Neural progenitor cell (in vitro differentiated cells): ENCODE data around the gene PODNL1. TPM values are rescaled to one million over a fixed set of nuclear protein-coding genes. Genes with fewer than 3 reads are reported as not detected.

ENCODE experiments used
- DNase-seq: peaks from one replicate; pipeline ENCODE4 v3.0.0-alpha.2; 2016; ENCODE audit warnings: low spot score
- H2AFZ ChIP-seq: fragments of 200-600 bp; sonication (generic); replicated peaks from 2 replicates; pipeline ENCODE4 v1.6.1; 2016; ENCODE audit warnings: antibody characterized with exemption
- H3F3A ChIP-seq: fragments of 200-600 bp; sonication (generic); 2 replicates; pipeline ENCODE4 v1.6.1; 2016; ENCODE audit warnings: antibody characterized with exemption, low read depth
- H3K27ac ChIP-seq: fragments of 200-600 bp; sonication (generic); 2 replicates; pipeline ENCODE4 v1.5.1; 2016; ENCODE audit warnings: mild to moderate bottlenecking
- H3K27me3 ChIP-seq: fragments of 200-600 bp; sonication (generic); 2 replicates; pipeline ENCODE4 v1.6.1; 2016; ENCODE audit warnings: mild to moderate bottlenecking, moderate library complexity
- H3K36me3 ChIP-seq: fragments of 200-600 bp; sonication (generic); 2 replicates; pipeline ENCODE4 v1.5.1; 2016
- H3K4me1 ChIP-seq: fragments of 200-600 bp; sonication (generic); 2 replicates; pipeline ENCODE4 v1.6.1; 2016; ENCODE audit warnings: mixed run types
- H3K4me2 ChIP-seq: fragments of 200-600 bp; sonication (generic); 2 replicates; pipeline ENCODE4 v1.6.1; 2016
- H3K4me3 ChIP-seq: fragments of 200-600 bp; sonication (generic); 2 replicates; pipeline ENCODE4 v1.5.1; 2016
- H3K79me2 ChIP-seq: fragments of 200-600 bp; sonication (generic); 2 replicates; pipeline ENCODE4 v1.6.1; 2016; ENCODE audit warnings: low read depth
- H3K9ac ChIP-seq: fragments of 200-600 bp; sonication (generic); 2 replicates; pipeline ENCODE4 v1.6.1; 2016
- H3K9me3 ChIP-seq: fragments of 200-600 bp; sonication (generic); 2 replicates; pipeline ENCODE4 v1.5.1; 2016; ENCODE audit warnings: low read depth
- H4K20me1 ChIP-seq: fragments of 200-600 bp; sonication (generic); 2 replicates; pipeline ENCODE4 v1.6.1; 2016; ENCODE audit warnings: low read depth
- H3K27ac Mint-ChIP-seq: 3 replicates; pipeline ENCODE4 v1.8.0; 2021; ENCODE audit warnings: mixed read lengths
- H3K27me3 Mint-ChIP-seq: 2 replicates; pipeline ENCODE4 v1.8.0; 2022; ENCODE audit warnings: low read depth, mild to moderate bottlenecking, inconsistent platforms, moderate library complexity, mixed read lengths; ENCODE audit not compliant: insufficient read depth
- H3K36me3 Mint-ChIP-seq: 3 replicates; pipeline ENCODE4 v1.8.0; 2021; ENCODE audit warnings: mixed read lengths
- H3K4me1 Mint-ChIP-seq: 3 replicates; pipeline ENCODE4 v1.8.0; 2021; ENCODE audit warnings: mixed read lengths
- H3K4me3 Mint-ChIP-seq: 3 replicates; pipeline ENCODE4 v1.8.0; 2021; ENCODE audit warnings: mild to moderate bottlenecking, moderate library complexity, mixed read lengths
- H3K9me3 Mint-ChIP-seq: 3 replicates; pipeline ENCODE4 v1.8.0; 2020; ENCODE audit warnings: mixed read lengths
- EZH2 ChIP-seq: fragments of 200-600 bp; sonication (generic); IDR thresholded peaks from 2 replicates; pipeline ENCODE4 v1.6.1; 2017; ENCODE audit warnings: antibody characterized with exemption, mild to moderate bottlenecking, moderate library complexity
- EZH2phosphoT487 ChIP-seq: fragments of 200-600 bp; sonication (generic); IDR thresholded peaks from 2 replicates; pipeline ENCODE4 v1.6.1; 2017; ENCODE audit warnings: antibody characterized with exemption
- total RNA-seq: library from RNA; depleted of rRNA; stranded (reverse); fragments of >200 nt; gene quantifications from 2 replicates; pipeline ENCODE4 v1.2.3, GENCODE V29; 2015; ENCODE audit warnings: low replicate concordance
- TF ChIP-seq, protein P1 (sequence below): fragments of 200-600 bp; sonication (generic); IDR thresholded peaks from 2 replicates; pipeline ENCODE4 v1.5.1; 2017; ENCODE audit warnings: antibody characterized with exemption, mild to moderate bottlenecking

PODNL1 gene
- total RNA-seq, 1 donor from 2014 or later, result not detected

DNA sequence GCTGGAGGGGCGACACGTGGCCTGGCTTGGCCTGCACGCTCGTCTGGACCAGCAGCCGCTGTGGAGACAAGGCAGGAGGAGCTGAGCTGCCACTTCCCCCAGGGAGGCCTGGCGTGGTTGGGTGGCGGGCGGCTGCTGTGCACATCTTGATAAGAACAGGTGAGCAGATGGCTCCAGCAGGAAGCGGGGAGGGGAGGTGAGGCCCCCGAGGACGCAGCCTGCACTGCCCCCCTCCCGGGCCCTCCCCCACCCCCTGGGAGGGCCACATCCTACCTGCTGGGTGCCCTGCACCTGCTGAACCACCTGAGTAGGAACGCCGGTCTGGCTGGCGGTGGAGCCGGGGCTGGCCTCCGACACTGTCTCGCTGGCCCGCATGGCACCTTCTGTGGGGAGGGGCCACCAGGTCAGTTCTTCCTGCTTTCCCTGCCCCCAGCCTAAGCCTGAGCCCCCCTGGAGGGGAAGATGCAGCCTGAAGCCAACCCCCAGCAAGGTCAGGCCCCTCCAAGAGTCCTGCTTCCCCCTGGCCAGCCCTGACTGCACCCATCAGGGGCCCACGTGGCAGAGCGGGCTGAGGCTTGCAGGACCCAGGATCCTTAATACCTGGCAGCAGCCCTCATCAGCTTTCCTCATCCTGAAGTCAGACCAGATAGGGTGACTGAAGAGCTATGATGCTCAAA, 45.1 kb upstream of the PODNL1 start:
- peaks cover 20% of the 10 kb centered on the region for H3K4me1 Mint-ChIP-seq
- H3K27me3 Mint-ChIP-seq, result peaks cover 7% of the 10 kb centered on the region
- Histone ChIP-seq H3K4me3 (no peak overlapping the region), H3K79me2 (no peaks in the 10 kb centered on the region), H3F3A (peaks cover 5% of the 10 kb centered on the region), H3K27me3 (peaks cover 6% of the 10 kb centered on the region), H4K20me1 (peaks cover 7% of the 10 kb centered on the region), H3K27ac (no peak overlapping the region), H3K9ac (no peak overlapping the region), H2AFZ (no peak overlapping the region), H3K4me2 (no peak overlapping the region), H3K36me3 (no peaks in the 10 kb centered on the region), H3K4me1 (peaks cover 24% of the 10 kb centered on the region), H3K9me3 (no peaks in the 10 kb centered on the region)
- peaks cover 2% of the 10 kb centered on the region for H3K36me3 Mint-ChIP-seq
- H3K4me3 Mint-ChIP-seq, result no peak overlapping the region
- H3K9me3 Mint-ChIP-seq, result no peaks in the 10 kb centered on the region
- no peak overlapping the region for H3K27ac Mint-ChIP-seq
- TF ChIP-seq EZH2phosphoT487 (no peak), EZH2 (no peak)
- TF ChIP-seq, protein P1, sequence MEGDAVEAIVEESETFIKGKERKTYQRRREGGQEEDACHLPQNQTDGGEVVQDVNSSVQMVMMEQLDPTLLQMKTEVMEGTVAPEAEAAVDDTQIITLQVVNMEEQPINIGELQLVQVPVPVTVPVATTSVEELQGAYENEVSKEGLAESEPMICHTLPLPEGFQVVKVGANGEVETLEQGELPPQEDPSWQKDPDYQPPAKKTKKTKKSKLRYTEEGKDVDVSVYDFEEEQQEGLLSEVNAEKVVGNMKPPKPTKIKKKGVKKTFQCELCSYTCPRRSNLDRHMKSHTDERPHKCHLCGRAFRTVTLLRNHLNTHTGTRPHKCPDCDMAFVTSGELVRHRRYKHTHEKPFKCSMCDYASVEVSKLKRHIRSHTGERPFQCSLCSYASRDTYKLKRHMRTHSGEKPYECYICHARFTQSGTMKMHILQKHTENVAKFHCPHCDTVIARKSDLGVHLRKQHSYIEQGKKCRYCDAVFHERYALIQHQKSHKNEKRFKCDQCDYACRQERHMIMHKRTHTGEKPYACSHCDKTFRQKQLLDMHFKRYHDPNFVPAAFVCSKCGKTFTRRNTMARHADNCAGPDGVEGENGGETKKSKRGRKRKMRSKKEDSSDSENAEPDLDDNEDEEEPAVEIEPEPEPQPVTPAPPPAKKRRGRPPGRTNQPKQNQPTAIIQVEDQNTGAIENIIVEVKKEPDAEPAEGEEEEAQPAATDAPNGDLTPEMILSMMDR, result no peak
- DNase-seq, result no peak

DNA sequence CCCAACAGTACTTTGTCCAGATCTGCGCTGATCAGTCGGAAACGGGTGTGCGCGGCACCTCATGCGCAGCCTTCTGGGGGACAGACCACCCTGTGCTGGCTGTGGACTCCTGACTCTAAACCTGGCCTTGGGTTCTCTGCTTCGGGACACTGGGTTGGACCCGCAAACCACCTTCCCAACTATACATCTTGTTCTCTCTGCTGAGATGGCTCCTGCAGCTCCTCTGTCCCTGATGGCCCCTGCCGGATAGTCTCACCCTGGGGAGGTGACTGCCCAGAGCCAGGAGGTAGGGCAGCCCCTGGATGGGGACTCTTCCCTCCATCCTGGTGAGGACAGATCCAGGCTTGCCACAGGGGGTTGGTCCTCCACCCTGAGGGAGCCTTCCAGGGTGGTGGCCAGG, 44.6 kb upstream of the PODNL1 start:
- H3K27me3 Mint-ChIP-seq, result peaks cover 7% of the 10 kb centered on the region

GRCh38 chr19:13981988-13982501, 43.8 kb upstream of the PODNL1 start:
- Histone ChIP-seq H3K9me3 (no peaks in the 10 kb centered on the region), H3K79me2 (no peaks in the 10 kb centered on the region), H3K36me3 (no peaks in the 10 kb centered on the region), H3K9ac (no peak overlapping the region), H3K4me2 (no peak overlapping the region), H3F3A (peaks cover 13% of the 10 kb centered on the region), H3K27ac (no peak overlapping the region), H3K4me3 (no peak overlapping the region), H3K4me1 (peaks cover 28% of the 10 kb centered on the region), H2AFZ (no peak overlapping the region), H4K20me1 (peaks cover 7% of the 10 kb centered on the region), H3K27me3 (peaks cover 6% of the 10 kb centered on the region)
- Mint-ChIP-seq H3K27ac (no peak overlapping the region), H3K36me3 (peaks cover 2% of the 10 kb centered on the region), H3K4me1 (peaks cover 22% of the 10 kb centered on the region), H3K4me3 (no peak overlapping the region), H3K9me3 (no peaks in the 10 kb centered on the region), H3K27me3 (peaks cover 7% of the 10 kb centered on the region)
- TF ChIP-seq EZH2 (no peak), EZH2phosphoT487 (no peak)
- DNase-seq, result no peak

More for the DNA sequence above, 44.6 kb upstream of the PODNL1 start:
- H3K4me3 Mint-ChIP-seq, result no peak overlapping the region
- no peaks in the 10 kb centered on the region for H3K9me3 Mint-ChIP-seq
- peaks cover 10% of the 10 kb centered on the region for H3F3A ChIP-seq
- H3K36me3 Mint-ChIP-seq, result peaks cover 2% of the 10 kb centered on the region
- no peak overlapping the region for H3K9ac ChIP-seq
- no peaks in the 10 kb centered on the region for H3K36me3 ChIP-seq
- no peak for DNase-seq
- peaks cover 23% of the 10 kb centered on the region for H3K4me1 Mint-ChIP-seq
- H3K79me2 ChIP-seq, result no peaks in the 10 kb centered on the region
- no peak overlapping the region for H3K27ac ChIP-seq
- no peaks in the 10 kb centered on the region for H3K9me3 ChIP-seq
- no peak for TF ChIP-seq EZH2
- TF ChIP-seq EZH2phosphoT487, result no peak
- TF ChIP-seq, protein P1, result no peak
- peaks cover 7% of the 10 kb centered on the region for H4K20me1 ChIP-seq
- H3K4me3 ChIP-seq, result no peak overlapping the region
- no peak overlapping the region for H3K27ac Mint-ChIP-seq
- H3K4me2 ChIP-seq, result no peak overlapping the region
- no peak overlapping the region for H2AFZ ChIP-seq
- H3K4me1 ChIP-seq, result peaks cover 28% of the 10 kb centered on the region
- peaks cover 6% of the 10 kb centered on the region for H3K27me3 ChIP-seq

GRCh38 chr19:13981467-13981866, 43.2 kb upstream of the PODNL1 start:
- Histone ChIP-seq H3K4me3 (no peak overlapping the region), H2AFZ (no peak overlapping the region), H3K9ac (no peak overlapping the region), H3K27me3 (peaks cover 6% of the 10 kb centered on the region), H3K27ac (no peak overlapping the region), H3K79me2 (no peaks in the 10 kb centered on the region), H3K4me1 (peaks cover 28% of the 10 kb centered on the region), H3K36me3 (no peaks in the 10 kb centered on the region), H3K4me2 (no peak overlapping the region), H4K20me1 (peaks cover 7% of the 10 kb centered on the region), H3F3A (peaks cover 13% of the 10 kb centered on the region), H3K9me3 (no peaks in the 10 kb centered on the region)
- Mint-ChIP-seq H3K4me3 (no peak overlapping the region), H3K4me1 (peaks cover 19% of the 10 kb centered on the region), H3K27me3 (peaks cover 8% of the 10 kb centered on the region), H3K9me3 (no peaks in the 10 kb centered on the region), H3K27ac (no peak overlapping the region), H3K36me3 (peaks cover 2% of the 10 kb centered on the region)
- DNase-seq, result no peak
- TF ChIP-seq EZH2 (no peak), EZH2phosphoT487 (no peak)
- TF ChIP-seq, protein P1, result no peak
